ENCODE results near the gene NOX5. TPM values are rescaled to one million over a fixed set of nuclear protein-coding genes. Genes with fewer than 3 reads are reported as not detected.

The NOX5 gene
- polyA plus RNA-seq, 1 experiment: 0.15 TPM

DNA sequence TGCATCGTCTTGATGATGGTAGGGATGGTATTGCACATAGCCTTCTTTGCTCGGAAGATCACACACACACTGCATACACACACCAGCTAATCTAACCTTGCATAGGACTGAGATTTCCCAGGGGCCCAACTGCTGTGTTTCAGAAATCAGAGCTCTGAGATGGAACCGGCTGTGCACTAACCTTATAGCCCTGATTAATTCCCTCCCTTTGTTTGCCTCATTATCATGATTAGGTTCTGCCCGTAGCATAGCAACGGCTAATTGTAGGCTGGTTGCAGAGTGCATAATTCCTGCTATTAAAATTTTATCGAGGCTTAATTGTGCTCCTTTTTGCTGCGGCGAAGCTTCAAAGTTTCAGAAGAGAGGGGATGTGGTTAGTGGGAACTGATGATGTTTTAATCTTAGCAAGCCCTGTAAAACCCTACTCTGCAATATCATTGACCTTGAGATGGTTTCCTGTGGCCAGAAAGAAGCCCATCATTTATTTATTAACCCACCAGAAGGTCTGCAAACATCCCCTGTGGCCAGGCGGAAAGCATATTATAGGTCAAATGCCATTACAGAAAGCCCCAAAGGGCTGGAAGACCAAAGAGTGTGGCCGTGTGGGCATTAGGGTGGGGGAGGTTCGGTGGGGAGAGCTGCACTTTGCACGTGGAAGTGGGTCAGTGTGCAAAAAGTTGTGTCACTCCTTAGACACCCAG is 89.7 kb downstream of the NOX5 start:
- TF ChIP-seq, protein P1, sequence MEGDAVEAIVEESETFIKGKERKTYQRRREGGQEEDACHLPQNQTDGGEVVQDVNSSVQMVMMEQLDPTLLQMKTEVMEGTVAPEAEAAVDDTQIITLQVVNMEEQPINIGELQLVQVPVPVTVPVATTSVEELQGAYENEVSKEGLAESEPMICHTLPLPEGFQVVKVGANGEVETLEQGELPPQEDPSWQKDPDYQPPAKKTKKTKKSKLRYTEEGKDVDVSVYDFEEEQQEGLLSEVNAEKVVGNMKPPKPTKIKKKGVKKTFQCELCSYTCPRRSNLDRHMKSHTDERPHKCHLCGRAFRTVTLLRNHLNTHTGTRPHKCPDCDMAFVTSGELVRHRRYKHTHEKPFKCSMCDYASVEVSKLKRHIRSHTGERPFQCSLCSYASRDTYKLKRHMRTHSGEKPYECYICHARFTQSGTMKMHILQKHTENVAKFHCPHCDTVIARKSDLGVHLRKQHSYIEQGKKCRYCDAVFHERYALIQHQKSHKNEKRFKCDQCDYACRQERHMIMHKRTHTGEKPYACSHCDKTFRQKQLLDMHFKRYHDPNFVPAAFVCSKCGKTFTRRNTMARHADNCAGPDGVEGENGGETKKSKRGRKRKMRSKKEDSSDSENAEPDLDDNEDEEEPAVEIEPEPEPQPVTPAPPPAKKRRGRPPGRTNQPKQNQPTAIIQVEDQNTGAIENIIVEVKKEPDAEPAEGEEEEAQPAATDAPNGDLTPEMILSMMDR (IDR thresholded peaks at IDR 0.05; ENCODE audit: low read depth, low read length): no peak
- Histone ChIP-seq H3K27ac (ENCODE audit: low read depth, low read length) (no peak overlapping the region), H3K27me3 (ENCODE audit: control insufficient read depth, insufficient read depth, low read length) (peaks cover 53% of the 10 kb centered on the region), H3K9me3 (ENCODE audit: control insufficient read depth, insufficient read depth, low read length) (no peaks in the 10 kb centered on the region), H3K4me3 (ENCODE audit: low read depth, low read length) (no peak overlapping the region)
- ChIA-PET CTCF (no interaction called here), POLR2A (no interaction called here)
- no peak for DNase-seq (ENCODE audit: low read depth, low spot score)

- Histone ChIP-seq H3K9me3 (ENCODE audit: control insufficient read depth, insufficient read depth, low read length) (no peaks in the 10 kb centered on the region), H3K4me3 (ENCODE audit: low read depth, low read length) (no peak overlapping the region), H3K27me3 (ENCODE audit: control insufficient read depth, insufficient read depth, low read length) (peaks cover 56% of the 10 kb centered on the region), H3K27ac (ENCODE audit: low read depth, low read length) (no peak overlapping the region)
- TF ChIP-seq, protein P1 (IDR thresholded peaks at IDR 0.05; ENCODE audit: low read depth, low read length): no peak
- ChIA-PET CTCF (no interaction called here), POLR2A (no interaction called here)
- no peak for DNase-seq (ENCODE audit: low read depth, low spot score)
Observed at GRCh38 chr15:69105451-69105985, 91.0 kb downstream of the NOX5 start.

GRCh38 chr15:69107025-69107620 is 92.6 kb downstream of the NOX5 start:
- POLR2A ChIA-PET: interaction anchor here (0.7 kb wide), 1 partner anchor 33 kb away, joined by 7 read pairs; no protein-coding TSS in a partner anchor
- CTCF ChIA-PET: interaction anchor here (1.0 kb wide), 1 partner anchor 36 kb away, joined by 3 read pairs; no protein-coding TSS in a partner anchor
- TF ChIP-seq, protein P1 (IDR thresholded peaks at IDR 0.05; ENCODE audit: low read depth, low read length): no peak
- Histone ChIP-seq H3K27me3 (ENCODE audit: control insufficient read depth, insufficient read depth, low read length) (peaks cover 51% of the 10 kb centered on the region), H3K27ac (ENCODE audit: low read depth, low read length) (no peak overlapping the region), H3K9me3 (ENCODE audit: control insufficient read depth, insufficient read depth, low read length) (no peaks in the 10 kb centered on the region), H3K4me3 (ENCODE audit: low read depth, low read length) (no peak overlapping the region)
- no peak for DNase-seq (ENCODE audit: low read depth, low spot score)

Other genes with a start within 250 kb of the NOX5 start
- 67.8 and 69.4 TPM in 2 replicates for gene ANP32A, start 193.8 kb upstream of the NOX5 start, polyA plus RNA-seq (2011; rRNA removed)
- 5.7 and 9.1 TPM in 2 replicates for gene SPESP1, start 84.2 kb upstream of the NOX5 start, polyA plus RNA-seq (2011; rRNA removed)
- 35.7 and 48.1 TPM in 2 replicates for gene GLCE, start 145.9 kb downstream of the NOX5 start, polyA plus RNA-seq (2011; rRNA removed)

Data from AG04450 (cell line).